ENCODE measurements around the gene MRPL19.

The MRPL19 gene

DNA sequence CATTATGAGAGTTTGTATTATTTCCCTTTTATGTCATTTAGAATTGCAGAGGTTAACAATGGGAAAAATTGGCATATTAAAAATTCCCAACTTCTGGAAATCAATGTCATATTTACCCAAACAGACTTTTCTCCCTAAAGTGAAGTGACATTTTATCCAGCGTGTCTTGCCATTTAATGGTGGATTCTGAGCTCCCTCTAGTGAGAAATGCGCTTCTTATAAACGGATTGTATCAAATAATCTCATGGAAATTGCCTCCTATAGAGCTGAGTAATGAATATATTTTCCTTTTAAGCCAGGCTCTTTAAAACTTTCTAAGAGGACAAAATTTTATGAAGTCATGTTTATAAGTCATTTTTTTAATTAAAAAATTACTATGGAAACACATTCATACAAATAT is 69.8 kb downstream of the MRPL19 start:
- DNase-seq (no peak), ATAC-seq (ENCODE audit: insufficient read depth, low read depth) (no peak)
- H3K9me3 ChIP-seq (ENCODE audit: insufficient read depth, low read length, severe bottlenecking), result peaks cover 3% of the 10 kb centered on the region
- no peak overlapping the region for H3K4me2 ChIP-seq (ENCODE audit: insufficient read depth, low read length)
- H3K4me1 ChIP-seq (ENCODE audit: insufficient read depth, low read length), result peaks cover 5% of the 10 kb centered on the region
- H3K27me3 ChIP-seq (ENCODE audit: insufficient read depth, low read length, poor library complexity), result no peaks in the 10 kb centered on the region
- H2AFZ ChIP-seq (ENCODE audit: low read depth, low read length), result no peak overlapping the region
- peaks cover under 1% of the 10 kb centered on the region for H3K79me2 ChIP-seq (ENCODE audit: insufficient read depth, low read length)
- H3K27ac ChIP-seq (ENCODE audit: low read length), result no peak overlapping the region
- no peaks in the 10 kb centered on the region for H3K36me3 ChIP-seq (ENCODE audit: insufficient read depth, low read length)
- H3K9ac ChIP-seq (ENCODE audit: low read depth, low read length), result no peak overlapping the region
- no peak overlapping the region for H3K4me3 ChIP-seq (ENCODE audit: low read depth in 1 of 2, low read length in 2 of 2)
- H4K20me1 ChIP-seq (ENCODE audit: insufficient read depth, low read length), result no peaks in the 10 kb centered on the region
- no peak for TF ChIP-seq EZH2 (IDR thresholded peaks at IDR 0.05; ENCODE audit: borderline replicate concordance, low read depth, low read length, severe bottlenecking)
- TF ChIP-seq, protein P1, sequence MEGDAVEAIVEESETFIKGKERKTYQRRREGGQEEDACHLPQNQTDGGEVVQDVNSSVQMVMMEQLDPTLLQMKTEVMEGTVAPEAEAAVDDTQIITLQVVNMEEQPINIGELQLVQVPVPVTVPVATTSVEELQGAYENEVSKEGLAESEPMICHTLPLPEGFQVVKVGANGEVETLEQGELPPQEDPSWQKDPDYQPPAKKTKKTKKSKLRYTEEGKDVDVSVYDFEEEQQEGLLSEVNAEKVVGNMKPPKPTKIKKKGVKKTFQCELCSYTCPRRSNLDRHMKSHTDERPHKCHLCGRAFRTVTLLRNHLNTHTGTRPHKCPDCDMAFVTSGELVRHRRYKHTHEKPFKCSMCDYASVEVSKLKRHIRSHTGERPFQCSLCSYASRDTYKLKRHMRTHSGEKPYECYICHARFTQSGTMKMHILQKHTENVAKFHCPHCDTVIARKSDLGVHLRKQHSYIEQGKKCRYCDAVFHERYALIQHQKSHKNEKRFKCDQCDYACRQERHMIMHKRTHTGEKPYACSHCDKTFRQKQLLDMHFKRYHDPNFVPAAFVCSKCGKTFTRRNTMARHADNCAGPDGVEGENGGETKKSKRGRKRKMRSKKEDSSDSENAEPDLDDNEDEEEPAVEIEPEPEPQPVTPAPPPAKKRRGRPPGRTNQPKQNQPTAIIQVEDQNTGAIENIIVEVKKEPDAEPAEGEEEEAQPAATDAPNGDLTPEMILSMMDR (IDR thresholded peaks at IDR 0.05; ENCODE audit: borderline replicate concordance, extremely low read depth, low read length, poor library complexity, severe bottlenecking), result peak; percentile 41

DNA sequence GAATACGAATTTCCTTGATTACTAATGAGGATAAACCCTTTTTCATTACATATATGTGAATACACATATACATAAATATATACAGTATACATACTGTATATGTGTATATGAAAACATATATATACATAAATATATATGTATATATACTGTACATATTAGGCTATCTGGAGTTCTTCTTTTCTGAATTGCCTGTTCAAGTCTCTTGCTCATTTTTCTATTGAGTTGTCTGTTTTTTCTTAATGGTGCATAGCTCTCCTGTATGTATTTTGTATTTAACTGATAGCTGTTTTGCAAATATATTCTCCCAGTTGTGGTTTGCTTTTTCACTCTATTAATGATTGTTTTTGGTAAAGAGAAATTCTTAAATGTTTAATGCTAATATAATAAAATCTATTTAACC is 73.0 kb downstream of the MRPL19 start:
- Histone ChIP-seq H3K27me3 (ENCODE audit: insufficient read depth, low read length, poor library complexity) (peaks cover 10% of the 10 kb centered on the region), H3K4me1 (ENCODE audit: insufficient read depth, low read length) (no peaks in the 10 kb centered on the region), H4K20me1 (ENCODE audit: insufficient read depth, low read length) (no peaks in the 10 kb centered on the region), H3K36me3 (ENCODE audit: insufficient read depth, low read length) (no peaks in the 10 kb centered on the region), H3K27ac (ENCODE audit: low read length) (no peak overlapping the region), H2AFZ (ENCODE audit: low read depth, low read length) (no peak overlapping the region), H3K4me2 (ENCODE audit: insufficient read depth, low read length) (no peak overlapping the region), H3K9me3 (ENCODE audit: insufficient read depth, low read length, severe bottlenecking) (peaks cover 3% of the 10 kb centered on the region), H3K9ac (ENCODE audit: low read depth, low read length) (no peak overlapping the region), H3K4me3 (ENCODE audit: low read depth in 1 of 2, low read length in 2 of 2) (no peak overlapping the region), H3K79me2 (ENCODE audit: insufficient read depth, low read length) (no peaks in the 10 kb centered on the region)
- DNase-seq (no peak), ATAC-seq (ENCODE audit: insufficient read depth, low read depth) (no peak)
- TF ChIP-seq, protein P1 (IDR thresholded peaks at IDR 0.05; ENCODE audit: borderline replicate concordance, extremely low read depth, low read length, poor library complexity, severe bottlenecking), result no peak
- no peak for TF ChIP-seq EZH2 (IDR thresholded peaks at IDR 0.05; ENCODE audit: borderline replicate concordance, low read depth, low read length, severe bottlenecking)

- Histone ChIP-seq H3K9me3 (ENCODE audit: insufficient read depth, low read length, severe bottlenecking) (peaks cover 3% of the 10 kb centered on the region), H3K27me3 (ENCODE audit: insufficient read depth, low read length, poor library complexity) (peaks cover 10% of the 10 kb centered on the region), H3K9ac (ENCODE audit: low read depth, low read length) (no peak overlapping the region), H3K27ac (ENCODE audit: low read length) (no peak overlapping the region), H3K4me2 (ENCODE audit: insufficient read depth, low read length) (no peak overlapping the region), H2AFZ (ENCODE audit: low read depth, low read length) (no peak overlapping the region), H3K4me3 (ENCODE audit: low read depth in 1 of 2, low read length in 2 of 2) (no peak overlapping the region), H3K79me2 (ENCODE audit: insufficient read depth, low read length) (no peaks in the 10 kb centered on the region), H4K20me1 (ENCODE audit: insufficient read depth, low read length) (no peaks in the 10 kb centered on the region), H3K4me1 (ENCODE audit: insufficient read depth, low read length) (no peaks in the 10 kb centered on the region), H3K36me3 (ENCODE audit: insufficient read depth, low read length) (no peaks in the 10 kb centered on the region)
- TF ChIP-seq, protein P1 (IDR thresholded peaks at IDR 0.05; ENCODE audit: borderline replicate concordance, extremely low read depth, low read length, poor library complexity, severe bottlenecking), result no peak
- no peak for TF ChIP-seq EZH2 (IDR thresholded peaks at IDR 0.05; ENCODE audit: borderline replicate concordance, low read depth, low read length, severe bottlenecking)
- DNase-seq (no peak), ATAC-seq (ENCODE audit: insufficient read depth, low read depth) (no peak)
These were observed 73.9 kb downstream of the MRPL19 start for GRCh38 chr2:75720525-75720924.

DNA sequence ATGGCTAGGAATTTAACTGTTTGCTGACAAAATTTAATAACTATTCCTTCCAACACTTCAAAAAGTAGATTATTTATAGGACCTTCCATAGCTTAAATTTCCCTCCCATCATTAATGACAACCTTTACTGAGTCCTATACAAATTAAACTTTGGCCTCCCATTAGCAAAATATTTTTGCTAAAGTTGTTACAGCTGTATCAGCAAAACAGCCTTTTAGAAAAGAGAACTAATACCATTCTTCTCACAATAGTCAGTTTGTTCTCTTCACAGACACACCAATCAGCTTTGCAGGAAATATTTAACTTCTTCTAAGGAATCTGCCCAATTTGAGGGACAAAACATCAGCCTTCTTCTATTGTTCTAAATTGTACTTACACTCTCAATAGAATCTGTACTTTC is 76.1 kb downstream of the MRPL19 start:
- Histone ChIP-seq H2AFZ (ENCODE audit: low read depth, low read length) (no peak overlapping the region), H3K9me3 (ENCODE audit: insufficient read depth, low read length, severe bottlenecking) (peaks cover 3% of the 10 kb centered on the region), H3K4me2 (ENCODE audit: insufficient read depth, low read length) (no peak overlapping the region), H3K79me2 (ENCODE audit: insufficient read depth, low read length) (no peaks in the 10 kb centered on the region), H3K36me3 (ENCODE audit: insufficient read depth, low read length) (no peaks in the 10 kb centered on the region), H3K9ac (ENCODE audit: low read depth, low read length) (no peak overlapping the region), H3K4me3 (ENCODE audit: low read depth in 1 of 2, low read length in 2 of 2) (no peak overlapping the region), H3K27ac (ENCODE audit: low read length) (no peak overlapping the region), H3K4me1 (ENCODE audit: insufficient read depth, low read length) (no peaks in the 10 kb centered on the region), H4K20me1 (ENCODE audit: insufficient read depth, low read length) (no peaks in the 10 kb centered on the region), H3K27me3 (ENCODE audit: insufficient read depth, low read length, poor library complexity) (peaks cover 15% of the 10 kb centered on the region)
- ATAC-seq (ENCODE audit: insufficient read depth, low read depth), result no peak
- no peak for TF ChIP-seq EZH2 (IDR thresholded peaks at IDR 0.05; ENCODE audit: borderline replicate concordance, low read depth, low read length, severe bottlenecking)
- TF ChIP-seq, protein P1 (IDR thresholded peaks at IDR 0.05; ENCODE audit: borderline replicate concordance, extremely low read depth, low read length, poor library complexity, severe bottlenecking), result no peak
- no peak for DNase-seq
